Measurements from ENCODE around the gene RNF220. TPM values are rescaled to one million over a fixed set of nuclear protein-coding genes. Genes with fewer than 3 reads are reported as not detected.
A peak's percentile ranks its signal among the peaks of the same experiment; 100 is the strongest.

Gene RNF220
- total and polyA plus RNA-seq, 9 of the 15 experiments (the other 6 are each of a cell fraction or from before 2014, with no cell fraction given) = 5.1 to 117 (median 66.9) TPM

DNA sequence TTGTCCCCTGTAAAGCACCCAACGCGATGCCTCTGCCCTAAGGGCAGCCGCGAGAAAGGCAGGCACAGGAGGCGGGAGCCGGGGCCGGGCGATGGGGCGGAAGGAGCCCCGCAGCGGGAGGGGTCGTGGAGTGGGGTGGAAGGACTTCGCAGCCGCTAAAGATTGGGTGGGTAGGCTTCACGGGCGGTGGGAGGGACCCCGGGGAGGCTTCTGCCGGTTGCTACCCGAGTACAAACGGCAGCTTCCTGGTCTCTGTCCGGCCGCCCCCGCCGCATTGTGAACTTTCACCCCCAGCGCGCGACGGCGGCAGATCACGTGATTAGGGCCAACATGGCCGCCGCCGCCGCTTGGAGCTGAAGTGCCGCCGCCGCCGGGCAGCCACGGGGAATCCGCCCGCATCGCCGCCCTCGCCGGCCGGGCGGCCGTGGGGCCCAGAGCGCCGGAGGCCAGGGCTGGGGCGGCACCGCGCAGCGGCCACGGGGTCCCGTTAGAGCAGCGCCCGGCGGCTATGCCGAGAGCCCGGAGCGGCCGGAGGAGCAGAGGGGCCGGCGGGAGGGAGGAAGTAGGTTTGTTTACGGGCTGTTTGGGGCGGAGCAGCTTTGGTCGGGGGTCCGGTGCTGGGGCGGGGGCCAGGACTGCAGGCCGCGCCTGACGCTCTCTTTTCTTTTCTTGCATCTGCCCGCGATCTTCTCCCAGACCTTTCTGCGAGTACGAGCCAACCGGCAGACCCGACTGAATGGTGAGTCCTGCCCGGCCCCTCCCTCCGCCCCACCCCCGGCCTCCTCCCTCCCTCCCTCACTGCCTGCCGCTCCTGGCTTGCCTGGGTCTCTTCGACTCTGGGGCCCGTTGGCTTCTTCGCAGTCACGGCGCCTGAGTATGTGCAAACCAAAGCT lies 226.8 kb downstream of the RNF220 start (continued):
- TF ChIP-seq THRA (IDR thresholded peaks at IDR 0.05) = no peak
- TF ChIP-seq, protein P1, sequence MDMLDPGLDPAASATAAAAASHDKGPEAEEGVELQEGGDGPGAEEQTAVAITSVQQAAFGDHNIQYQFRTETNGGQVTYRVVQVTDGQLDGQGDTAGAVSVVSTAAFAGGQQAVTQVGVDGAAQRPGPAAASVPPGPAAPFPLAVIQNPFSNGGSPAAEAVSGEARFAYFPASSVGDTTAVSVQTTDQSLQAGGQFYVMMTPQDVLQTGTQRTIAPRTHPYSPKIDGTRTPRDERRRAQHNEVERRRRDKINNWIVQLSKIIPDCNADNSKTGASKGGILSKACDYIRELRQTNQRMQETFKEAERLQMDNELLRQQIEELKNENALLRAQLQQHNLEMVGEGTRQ (CRISPR knock-in tag; IDR thresholded peaks at IDR 0.05) = peak; percentile 94
- no peak for TF ChIP-seq ZNF444 (CRISPR knock-in tag; IDR thresholded peaks at IDR 0.05)
- TF ChIP-seq ZNF512 (tag; IDR thresholded peaks at IDR 0.05) = no peak
- no peak for TF ChIP-seq ZNF3 (CRISPR knock-in tag; IDR thresholded peaks at IDR 0.05)
- TF ChIP-seq E4F1 (CRISPR knock-in tag; IDR thresholded peaks at IDR 0.05; ENCODE audit: borderline replicate concordance) = peak; percentile 73; the same call in 1 of the 2 replicates
- no peak for TF ChIP-seq ZNF445 (CRISPR knock-in tag; IDR thresholded peaks at IDR 0.05; ENCODE audit: low read depth)
- TF ChIP-seq MEF2A (IDR thresholded peaks at IDR 0.05; ENCODE audit: control insufficient read depth, low read depth, low read length) = no peak
- peak; percentile 65 for TF ChIP-seq GABPB1 (CRISPR knock-in tag; IDR thresholded peaks at IDR 0.05)
- TF ChIP-seq ZBTB7A (IDR thresholded peaks at IDR 0.05; ENCODE audit: borderline replicate concordance, control insufficient read depth, low read depth, low read length) = peak; percentile 84
- no peak; the same call in 1 of the 2 replicates for TF ChIP-seq ZNF165 (CRISPR knock-in tag; IDR thresholded peaks at IDR 0.05; ENCODE audit: borderline replicate concordance)
- TF ChIP-seq ZFP1 (CRISPR knock-in tag; IDR thresholded peaks at IDR 0.05) = no peak
- TF ChIP-seq ZBTB11 (CRISPR knock-in tag; IDR thresholded peaks at IDR 0.05) = peak in 1 of 3 experiments; percentile 79; a peak in 3 of 6 replicates
- TF ChIP-seq HEY1 (CRISPR knock-in tag; IDR thresholded peaks at IDR 0.05; ENCODE audit: borderline replicate concordance) = no peak; the same call in 1 of the 2 replicates
- no peak for TF ChIP-seq MED1 (CRISPR knock-in tag; IDR thresholded peaks at IDR 0.05; ENCODE audit: borderline replicate concordance)

Data from K562 (cell line).